Calu3 (cell line): ENCODE measurements around the gene HIVEP3. TPM values are rescaled to one million over a fixed set of nuclear protein-coding genes. Genes with fewer than 3 reads are reported as not detected.

ENCODE experiments used
- BruUV-seq: library from RNA; stranded (reverse); fragments of 400-500 nt; replicated peaks from 2 replicates; lab custom pipeline; 2021; lab: Mats Ljungman, UMichigan
- CTCF ChIA-PET: fragments of 300-600 bp; sonication (Branson Sonifier 250); formaldehyde crosslinking; loops from one replicate; lab custom pipeline; 2022; ENCODE audit warnings: antibody characterized with exemption; lab: Charles Lee
- DNase-seq: peaks from one replicate; pipeline ENCODE4 v3.0.0; 2022
- H3K27ac Mint-ChIP-seq: one replicate; pipeline ENCODE4 v1.8.0; 2022; ENCODE audit warnings: mixed read lengths; ENCODE audit not compliant: unreplicated experiment
- H3K27me3 Mint-ChIP-seq: one replicate; pipeline ENCODE4 v1.8.0; 2022; ENCODE audit warnings: mixed read lengths; ENCODE audit not compliant: unreplicated experiment
- H3K36me3 Mint-ChIP-seq: one replicate; pipeline ENCODE4 v1.8.0; 2022; ENCODE audit warnings: mild to moderate bottlenecking, moderate library complexity, mixed read lengths; ENCODE audit not compliant: insufficient read depth, unreplicated experiment
- H3K4me1 Mint-ChIP-seq: one replicate; pipeline ENCODE4 v1.8.0; 2022; ENCODE audit warnings: mild to moderate bottlenecking, low read depth, mixed read lengths; ENCODE audit not compliant: unreplicated experiment
- H3K4me3 Mint-ChIP-seq: one replicate; pipeline ENCODE4 v1.8.0; 2022; ENCODE audit warnings: mild to moderate bottlenecking, low read depth, moderate library complexity, mixed read lengths; ENCODE audit not compliant: unreplicated experiment
- H3K9me3 Mint-ChIP-seq: one replicate; pipeline ENCODE4 v1.8.0; 2022; ENCODE audit warnings: low read depth, mixed read lengths; ENCODE audit not compliant: unreplicated experiment
- CTCF ChIP-seq: fragments of 200-600 bp; IDR thresholded peaks from one replicate; pipeline ENCODE4 v1.8.0; 2022; ENCODE audit warnings: antibody characterized with exemption; ENCODE audit not compliant: unreplicated experiment
- intact Hi-C: fragments of 100-400 bp; cut with micrococcal nuclease; formaldehyde crosslinking; loops from one replicate; pipeline ENCODE4 v1.10.0; 2022; ENCODE audit not compliant: unreplicated experiment
- total RNA-seq: library from RNA; stranded (reverse); gene quantifications from 2 replicates; pipeline ENCODE4 v1.2.3, GENCODE V29; 2022

HIVEP3 gene
- total RNA-seq, 1 experiment from 2014 or later: 9.0 TPM

GRCh38 chr1:41724926-41725325 lies 193.8 kb downstream of the HIVEP3 start:
- Mint-ChIP-seq H3K9me3 (no peaks in the 10 kb centered on the region), H3K27me3 (peaks cover 21% of the 10 kb centered on the region), H3K4me3 (no peak overlapping the region), H3K4me1 (no peaks in the 10 kb centered on the region), H3K36me3 (no peaks in the 10 kb centered on the region), H3K27ac (no peak overlapping the region)
- DNase-seq: no peak
- intact Hi-C loops: no loop called here
- CTCF ChIA-PET: interaction anchor here (0.6 kb wide), 1 partner anchor 126 kb away, joined by 4 read pairs; no protein-coding TSS in a partner anchor
- TF ChIP-seq CTCF: no peak
- no TSS peak for BruUV-seq

GRCh38 chr1:41724248-41724647 lies 194.5 kb downstream of the HIVEP3 start:
- DNase-seq: no peak
- no peak overlapping the region for H3K4me3 Mint-ChIP-seq
- H3K9me3 Mint-ChIP-seq: no peaks in the 10 kb centered on the region
- CTCF ChIA-PET: no interaction called here
- H3K4me1 Mint-ChIP-seq: no peaks in the 10 kb centered on the region
- H3K27me3 Mint-ChIP-seq: peaks cover 21% of the 10 kb centered on the region
- no TSS peak for BruUV-seq
- no peaks in the 10 kb centered on the region for H3K36me3 Mint-ChIP-seq
- no peak overlapping the region for H3K27ac Mint-ChIP-seq
- TF ChIP-seq CTCF: no peak
- intact Hi-C loops: no loop called here

- H3K27me3 Mint-ChIP-seq: peaks cover 21% of the 10 kb centered on the region
- H3K36me3 Mint-ChIP-seq: no peaks in the 10 kb centered on the region
- no peak for DNase-seq
- TF ChIP-seq CTCF: no peak
- no peak overlapping the region for H3K4me3 Mint-ChIP-seq
- no TSS peak for BruUV-seq
- CTCF ChIA-PET: no interaction called here
- intact Hi-C loops: no loop called here
- no peaks in the 10 kb centered on the region for H3K9me3 Mint-ChIP-seq
- no peak overlapping the region for H3K27ac Mint-ChIP-seq
- H3K4me1 Mint-ChIP-seq: no peaks in the 10 kb centered on the region
These were observed 194.9 kb downstream of the HIVEP3 start for GRCh38 chr1:41723786-41724185.

GRCh38 chr1:41722184-41722583 lies 196.5 kb downstream of the HIVEP3 start:
- intact Hi-C loops: no loop called here
- no peak for TF ChIP-seq CTCF
- no peaks in the 10 kb centered on the region for H3K36me3 Mint-ChIP-seq
- no peak for DNase-seq
- no TSS peak for BruUV-seq
- H3K4me3 Mint-ChIP-seq: no peak overlapping the region
- H3K9me3 Mint-ChIP-seq: no peaks in the 10 kb centered on the region
- no peak overlapping the region for H3K27ac Mint-ChIP-seq
- peaks cover 26% of the 10 kb centered on the region for H3K27me3 Mint-ChIP-seq
- no peaks in the 10 kb centered on the region for H3K4me1 Mint-ChIP-seq
- CTCF ChIA-PET: interaction anchor here (0.7 kb wide), 1 partner anchor 18 kb away, joined by 3 read pairs; no protein-coding TSS in a partner anchor
